ENCODE measurements around the gene NFE2L2. TPM values are rescaled to one million over a fixed set of nuclear protein-coding genes. Genes with fewer than 3 reads are reported as not detected.
"Not testable (repeated sequence)": the region's sequence is repeated elsewhere in the genome, so short reads cannot be mapped to it uniquely, and the experiment has no call there.

Gene NFE2L2
- total RNA-seq: 100 to 1,000 TPM in 1 of 4 donors, 10 to 100 TPM in 3; 62.0 to 115 (median 72.3) TPM

GRCh38 chr2:177264693-177265587, at the start of gene NFE2L2:
TSS of gene NFE2L2 (minus strand) at chr2:177264727. CDS start at chr2:177264576, 151 bp downstream.
- peak within 1 kb of the TSS; percentile 92 to 100 (median 96) for H3K4me3 ChIP-seq
- WGBS: under 1% methylated on average over 43 of the region's 66 CpGs
- H3K27ac ChIP-seq (replicated peaks in 1 of 4): peak within 1 kb of the TSS; percentile 99 to 100 (median 100)
- peak; percentile 98 for DNase-seq (ENCODE audit: extremely low spot score)
- H3K27me3 ChIP-seq: no peaks in the 10 kb centered on the region
- no peaks in the 10 kb centered on the region for H3K36me3 ChIP-seq
- no peaks in the 10 kb centered on the region for H3K9me3 ChIP-seq
- intact Hi-C loops (cut with DNase I): loop anchor here (1.0 to 2.0 kb wide), 3 partner anchors 53 to 100 kb away; partner anchors contain the start of gene HNRNPA3
- TF ChIP-seq CTCF (IDR thresholded peaks at IDR 0.05) (peak; percentile 24 to 49 (median 39)), POLR2A (IDR thresholded peaks at IDR 0.05; ENCODE audit: low read depth) (peak; percentile 91), EP300 (IDR thresholded peaks at IDR 0.05) (no peak), POLR2AphosphoS5 (IDR thresholded peaks at IDR 0.05) (peak; percentile 97 to 98)
- H3K4me1 ChIP-seq: peaks cover 30 to 42% (median 38%) of the 10 kb centered on the region in 4 donors

GRCh38 chr2:177314194-177314593, 49.7 kb upstream of the NFE2L2 start:
- Histone ChIP-seq H3K4me3 (no peak overlapping the region), H3K4me1 (peaks cover 0 to 30% (median 13%) of the 10 kb centered on the region in 4 donors), H3K27me3 (no peaks in the 10 kb centered on the region), H3K36me3 (no peaks in the 10 kb centered on the region), H3K27ac (replicated peaks in 1 of 4) (peak overlapping the region; percentile 16 to 59 (median 32)), H3K9me3 (no peaks in the 10 kb centered on the region)
- WGBS: 69% methylated on average over 1 of the region's 1 CpG
- no peak for DNase-seq (ENCODE audit: extremely low spot score)
- intact Hi-C loops (cut with DNase I): no loop called here
- TF ChIP-seq CTCF (IDR thresholded peaks at IDR 0.05) (no peak), POLR2AphosphoS5 (IDR thresholded peaks at IDR 0.05) (no peak), POLR2A (IDR thresholded peaks at IDR 0.05; ENCODE audit: low read depth) (no peak), EP300 (IDR thresholded peaks at IDR 0.05) (no peak)

GRCh38 chr2:177313162-177313781, 48.7 kb upstream of the NFE2L2 start:
- H3K4me1 ChIP-seq: peaks cover 0 to 30% (median 13%) of the 10 kb centered on the region in 4 donors
- 92% methylated on average over 2 of the region's 2 CpGs for WGBS
- intact Hi-C loops (cut with DNase I): no loop called here
- no peaks in the 10 kb centered on the region for H3K27me3 ChIP-seq
- H3K36me3 ChIP-seq: no peaks in the 10 kb centered on the region
- TF ChIP-seq POLR2AphosphoS5 (IDR thresholded peaks at IDR 0.05): no peak
- no peak for TF ChIP-seq EP300 (IDR thresholded peaks at IDR 0.05)
- TF ChIP-seq CTCF (IDR thresholded peaks at IDR 0.05): no peak
- TF ChIP-seq POLR2A (IDR thresholded peaks at IDR 0.05; ENCODE audit: low read depth): no peak
- no peak for DNase-seq (ENCODE audit: extremely low spot score)
- peak overlapping the region in 3 of 4 donors; percentile 16 to 59 (median 45) for H3K27ac ChIP-seq (replicated peaks in 1 of 4)
- H3K4me3 ChIP-seq: no peak overlapping the region
- no peaks in the 10 kb centered on the region for H3K9me3 ChIP-seq

GRCh38 chr2:177312562-177312961, 48.0 kb upstream of the NFE2L2 start:
- Histone ChIP-seq H3K9me3 (no peaks in the 10 kb centered on the region), H3K4me3 (no peak overlapping the region), H3K4me1 (peaks cover 0 to 30% (median 13%) of the 10 kb centered on the region in 4 donors), H3K27me3 (no peaks in the 10 kb centered on the region), H3K27ac (replicated peaks in 1 of 4) (no peak overlapping the region), H3K36me3 (no peaks in the 10 kb centered on the region)
- WGBS: 86% methylated on average over 1 of the region's 1 CpG
- intact Hi-C loops (cut with DNase I): no loop called here
- DNase-seq (ENCODE audit: extremely low spot score): no peak
- TF ChIP-seq EP300 (IDR thresholded peaks at IDR 0.05) (no peak), POLR2A (IDR thresholded peaks at IDR 0.05; ENCODE audit: low read depth) (no peak), CTCF (IDR thresholded peaks at IDR 0.05) (no peak), POLR2AphosphoS5 (IDR thresholded peaks at IDR 0.05) (no peak)

GRCh38 chr2:177309672-177310309, 45.3 kb upstream of the NFE2L2 start:
- intact Hi-C loops (cut with DNase I); H3K36me3 ChIP-seq; H3K9me3 ChIP-seq; H3K27ac ChIP-seq (replicated peaks in 1 of 4); H3K27me3 ChIP-seq; H3K4me3 ChIP-seq; DNase-seq (ENCODE audit: extremely low spot score): not testable (repeated sequence)
- 72% methylated on average over 7 of the region's 7 CpGs for WGBS
- H3K4me1 ChIP-seq: peaks cover 0 to 17% (median 12%) of the 10 kb centered on the region in 4 donors

All from esophagus muscularis mucosa (tissue), 4 donors.